AG09319 (cell line): ENCODE results near the gene ZNF367.

Experiments
- DNase-seq: peaks from one replicate; pipeline ENCODE4 v3.0.0-alpha.2; 2010; ENCODE audit warnings: low read depth; ENCODE audit errors: extremely low read depth
- CTCF ChIP-seq: IDR thresholded peaks from 2 replicates; pipeline ENCODE4 v1.5.1; 2011; ENCODE audit warnings: low read depth, mild to moderate bottlenecking, inconsistent platforms, low read length, moderate library complexity

Gene ZNF367

GRCh38 chr9:96418083-96418919 is at the start of gene ZNF367:
ZNF367 (minus strand) TSS chr9:96418370; CDS start chr9:96418032, 338 bp downstream.
- no peak for TF ChIP-seq CTCF

GRCh38 chr9:96467784-96468183 is 49.6 kb upstream of the ZNF367 start:
- no peak for TF ChIP-seq CTCF
- DNase-seq: no peak

More at GRCh38 chr9:96418083-96418919, at the start of gene ZNF367:
- DNase-seq: peak; percentile 96

GRCh38 chr9:96464426-96464825 is 46.3 kb upstream of the ZNF367 start:
- no peak for TF ChIP-seq CTCF
- DNase-seq: no peak

- no peak for DNase-seq
- no peak for TF ChIP-seq CTCF
These were observed 44.4 kb upstream of the ZNF367 start for GRCh38 chr9:96462541-96462940.

GRCh38 chr9:96461336-96461735 is 43.2 kb upstream of the ZNF367 start:
- no peak for TF ChIP-seq CTCF
- no peak for DNase-seq

GRCh38 chr9:96460882-96461281 is 42.7 kb upstream of the ZNF367 start:
- no peak for TF ChIP-seq CTCF
- no peak for DNase-seq

GRCh38 chr9:96460470-96460869 is 42.3 kb upstream of the ZNF367 start:
- peak; percentile 49 for DNase-seq
- TF ChIP-seq CTCF: no peak
